T-helper 1 cell treated with Interleukin-12 subunit alpha and Interleukin-12 subunit beta and Interleukin-4 antibody, amounts not matched to agents 30 ng/mL and 1 ng/mL, for 36 hours (primary cell): ENCODE data around the gene PDP2. TPM values are rescaled to one million over a fixed set of nuclear protein-coding genes. Genes with fewer than 3 reads are reported as not detected.

Experiments
- intact Hi-C: fragments of 100-400 bp; cut with micrococcal nuclease; formaldehyde crosslinking; loops from one replicate; pipeline ENCODE4 v1.15.1; 2024
- total RNA-seq: library from RNA; stranded (reverse); gene quantifications from 2 replicates; pipeline ENCODE4 v1.2.3, GENCODE V29; 2022

Gene PDP2
- total RNA-seq: 30.8 and 32.6 TPM in 2 replicates

DNA sequence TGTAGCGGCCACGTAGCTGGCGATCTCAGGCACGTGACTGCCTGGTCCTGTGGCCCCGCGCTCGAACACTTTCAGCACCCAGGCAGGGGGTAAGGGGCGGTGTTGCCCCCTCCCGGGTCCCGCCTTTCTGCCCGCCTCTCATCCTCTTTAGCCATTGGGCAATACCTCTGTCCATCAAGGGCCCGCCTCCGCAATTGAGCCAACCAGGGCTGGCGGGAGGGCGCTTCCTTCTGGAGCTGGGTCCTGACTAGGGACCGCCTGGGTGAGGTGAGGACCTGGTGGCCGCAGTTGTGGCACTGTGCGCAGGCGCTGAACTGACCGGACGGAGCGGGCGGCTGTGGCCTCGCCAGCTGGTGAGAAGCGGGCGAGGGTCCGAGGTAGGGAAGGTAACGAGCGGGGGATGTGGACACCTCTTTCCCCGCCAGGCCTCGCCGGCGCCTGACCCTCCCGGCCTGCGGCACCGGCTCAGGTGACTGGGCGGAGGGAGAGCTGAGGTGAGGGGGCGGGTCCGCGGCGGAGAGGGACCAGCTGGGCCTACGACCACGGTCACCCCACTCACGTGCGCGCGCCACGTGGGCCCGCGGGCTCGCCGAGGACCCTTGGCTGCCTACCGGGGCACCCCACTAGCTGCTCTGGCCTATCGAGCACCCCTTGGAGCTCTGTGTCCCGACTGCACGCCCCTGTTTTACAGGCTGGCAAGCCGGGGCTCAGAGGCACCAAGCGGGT is at the start of gene PDP2:
TSS of gene PDP2 (plus strand) at position 228 of the 726 bp plus-strand sequence. CDS start 3,770 bp downstream, outside the sequence.
- intact Hi-C loops: loop anchor here (1.0 to 5.0 kb wide), 6 partner anchors 7 to 367 kb away; partner anchors contain the start of genes CES2, CIAO2B, FHOD1 and MATCAP1

- intact Hi-C loops: loop anchor here (5.0 kb wide), 1 partner anchor 95 kb away; the partner anchor contains the start of gene RRAD
These were observed 48.1 kb upstream of the PDP2 start for GRCh38 chr16:66832190-66832589.

DNA sequence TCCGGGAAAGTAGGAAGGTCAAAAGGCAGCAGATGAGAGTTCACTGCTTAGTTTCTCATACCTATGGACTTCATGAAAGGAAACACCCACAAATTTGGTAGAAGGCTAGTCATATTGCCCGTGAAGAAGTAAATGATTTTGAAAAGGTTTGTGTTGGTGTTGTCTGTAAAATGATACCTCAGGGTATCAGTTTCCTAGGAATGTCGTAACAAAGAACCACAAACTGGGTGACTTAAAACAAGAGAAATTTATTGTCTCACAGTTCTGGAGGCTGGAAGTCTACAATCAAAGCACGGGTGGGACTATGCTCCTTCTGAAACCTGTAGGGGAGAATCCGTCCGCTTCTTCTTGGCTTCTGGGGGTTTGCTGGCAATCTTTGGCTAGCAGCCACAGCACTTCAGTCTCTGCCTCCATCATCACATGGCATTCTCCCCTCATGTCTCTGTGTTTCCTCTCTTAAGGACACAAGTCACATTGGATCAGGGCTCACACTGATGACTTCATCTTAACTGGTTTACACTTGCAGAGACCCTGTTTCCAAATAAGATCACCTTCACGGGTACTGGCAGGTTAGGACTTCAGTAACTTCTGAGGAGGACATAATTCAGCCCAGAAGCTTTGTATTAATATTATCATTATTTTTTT is 47.5 kb upstream of the PDP2 start:
- intact Hi-C loops: loop anchor here (5.0 kb wide), 1 partner anchor 95 kb away; the partner anchor contains the start of gene RRAD

- intact Hi-C loops: loop anchor here (5.0 kb wide), 1 partner anchor 93 kb away; the partner anchor contains the start of gene RRAD
These were observed 45.6 kb upstream of the PDP2 start for GRCh38 chr16:66834746-66835145.

DNA sequence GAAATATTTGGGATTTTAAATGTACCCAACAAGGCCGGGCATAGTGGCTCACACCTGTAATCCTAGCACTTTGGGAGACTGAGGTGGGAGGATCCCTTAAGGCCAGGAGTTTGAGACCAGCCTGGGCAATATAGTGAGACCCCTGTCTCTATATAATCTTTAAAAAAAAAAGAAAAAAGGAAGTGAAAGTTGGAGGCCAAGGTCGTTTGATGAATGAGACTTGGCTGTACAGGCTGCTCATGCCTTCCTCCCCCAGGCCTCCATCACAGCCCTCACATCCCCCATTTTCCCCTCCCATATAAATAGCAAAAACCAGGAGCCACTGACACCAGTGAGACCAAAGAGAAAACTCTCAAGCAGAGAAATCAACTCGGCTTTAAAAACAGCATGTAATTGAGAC is 39.4 kb upstream of the PDP2 start:
- intact Hi-C loops: no loop called here

GRCh38 chr16:66841366-66841765 is 38.9 kb upstream of the PDP2 start:
- intact Hi-C loops: no loop called here

DNA sequence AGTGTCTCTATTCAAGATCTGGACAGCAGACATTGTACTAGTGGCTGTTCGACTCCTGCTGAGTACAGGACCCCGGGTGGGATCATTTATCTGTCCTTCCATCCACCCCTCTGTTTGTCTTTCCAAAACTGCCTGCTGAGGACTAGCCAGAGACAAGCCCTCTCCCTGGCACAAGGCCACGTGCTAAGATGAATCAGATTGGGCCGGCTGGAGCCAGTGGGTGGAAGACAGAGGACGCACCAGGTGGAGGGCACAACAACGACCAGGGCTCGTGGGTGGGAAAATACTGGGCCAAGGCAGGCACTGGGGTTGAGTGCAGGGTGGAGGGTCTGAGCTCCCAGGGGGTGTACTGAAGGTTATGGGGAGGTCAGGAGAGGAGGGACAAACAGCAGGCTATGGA is 37.5 kb upstream of the PDP2 start:
- intact Hi-C loops: no loop called here

DNA sequence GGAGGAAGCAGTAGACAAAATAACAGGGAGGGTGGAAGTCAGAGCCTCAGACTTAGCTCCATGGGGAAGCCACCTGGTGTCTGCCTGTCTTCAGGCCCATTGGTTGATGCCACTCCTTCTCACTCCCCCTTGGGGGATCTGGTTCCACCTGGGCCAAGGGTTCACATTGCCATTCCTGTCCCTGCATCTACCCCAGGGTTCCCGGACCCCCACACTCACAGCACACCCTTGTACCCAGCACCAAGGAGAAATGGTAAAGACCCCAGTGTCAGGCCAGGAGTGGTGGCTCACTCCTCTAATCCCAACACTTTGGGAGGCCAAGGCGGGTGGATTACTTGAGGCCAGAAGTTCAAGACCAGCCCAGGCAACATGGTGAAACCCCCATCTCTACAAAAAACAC is 37.1 kb upstream of the PDP2 start:
- intact Hi-C loops: no loop called here

GRCh38 chr16:66844009-66844341 is 36.3 kb upstream of the PDP2 start:
- intact Hi-C loops: no loop called here

- intact Hi-C loops: no loop called here
These were observed 35.8 kb upstream of the PDP2 start, which contains the start of gene CA7 for GRCh38 chr16:66844342-66845079. TSS of gene CA7 (plus strand) at chr16:66844414. CDS start at chr16:66844488, 74 bp downstream.

GRCh38 chr16:66845080-66845410 is 35.3 kb upstream of the PDP2 start:
- intact Hi-C loops: no loop called here

DNA sequence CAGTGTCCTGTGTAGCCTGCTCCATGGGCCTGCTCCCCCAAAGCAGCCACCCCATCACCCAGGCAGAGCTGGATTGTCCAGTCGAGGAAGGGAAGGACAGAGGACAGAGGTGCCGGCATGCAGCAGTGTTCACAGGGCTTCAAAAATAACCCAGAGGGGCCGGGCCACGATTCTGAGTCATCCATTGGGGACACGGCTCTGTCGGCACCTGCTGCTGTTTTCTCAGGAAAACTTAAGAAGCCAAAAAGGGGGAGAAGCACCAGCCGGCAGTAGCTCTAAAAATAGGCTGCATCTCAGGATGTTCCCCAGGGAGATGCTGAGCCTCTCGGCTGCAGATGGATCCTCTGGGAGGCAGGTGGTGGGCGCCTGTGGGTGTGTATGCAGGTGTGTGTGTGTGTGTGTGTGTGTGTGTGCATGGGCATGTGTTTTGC is 34.5 kb upstream of the PDP2 start:
- intact Hi-C loops: no loop called here

GRCh38 chr16:66846266-66846665 is 34.0 kb upstream of the PDP2 start:
- intact Hi-C loops: no loop called here

GRCh38 chr16:66846831-66847230 is 33.5 kb upstream of the PDP2 start:
- intact Hi-C loops: no loop called here

- intact Hi-C loops: no loop called here
These were observed 32.7 kb upstream of the PDP2 start for GRCh38 chr16:66847533-66848067.

- intact Hi-C loops: no loop called here
These were observed 32.1 kb upstream of the PDP2 start for GRCh38 chr16:66848172-66848571.

DNA sequence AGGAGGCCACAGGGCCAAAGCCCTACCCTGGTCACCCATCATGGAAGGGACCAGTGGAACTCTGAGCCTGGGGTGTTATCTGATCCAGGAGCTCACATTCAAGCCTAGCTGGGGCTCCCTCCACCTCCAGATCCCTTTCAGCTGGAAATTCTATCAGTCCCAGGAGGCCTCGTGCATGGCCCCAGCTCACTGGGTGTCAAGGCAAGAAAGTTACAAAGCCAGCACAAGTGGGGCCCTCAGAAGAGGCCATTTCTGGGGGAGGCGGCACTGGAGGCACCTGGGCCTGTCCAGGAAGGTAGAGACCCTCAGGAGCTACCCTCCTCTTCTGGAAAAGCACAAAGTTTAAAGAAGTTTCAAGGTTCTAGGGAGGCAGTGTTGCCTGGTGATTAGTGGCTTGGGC is 31.3 kb upstream of the PDP2 start:
- intact Hi-C loops: no loop called here

GRCh38 chr16:66849549-66849948 is 30.8 kb upstream of the PDP2 start:
- intact Hi-C loops: no loop called here

GRCh38 chr16:66850115-66850815 is 30.1 kb upstream of the PDP2 start:
- intact Hi-C loops: no loop called here

DNA sequence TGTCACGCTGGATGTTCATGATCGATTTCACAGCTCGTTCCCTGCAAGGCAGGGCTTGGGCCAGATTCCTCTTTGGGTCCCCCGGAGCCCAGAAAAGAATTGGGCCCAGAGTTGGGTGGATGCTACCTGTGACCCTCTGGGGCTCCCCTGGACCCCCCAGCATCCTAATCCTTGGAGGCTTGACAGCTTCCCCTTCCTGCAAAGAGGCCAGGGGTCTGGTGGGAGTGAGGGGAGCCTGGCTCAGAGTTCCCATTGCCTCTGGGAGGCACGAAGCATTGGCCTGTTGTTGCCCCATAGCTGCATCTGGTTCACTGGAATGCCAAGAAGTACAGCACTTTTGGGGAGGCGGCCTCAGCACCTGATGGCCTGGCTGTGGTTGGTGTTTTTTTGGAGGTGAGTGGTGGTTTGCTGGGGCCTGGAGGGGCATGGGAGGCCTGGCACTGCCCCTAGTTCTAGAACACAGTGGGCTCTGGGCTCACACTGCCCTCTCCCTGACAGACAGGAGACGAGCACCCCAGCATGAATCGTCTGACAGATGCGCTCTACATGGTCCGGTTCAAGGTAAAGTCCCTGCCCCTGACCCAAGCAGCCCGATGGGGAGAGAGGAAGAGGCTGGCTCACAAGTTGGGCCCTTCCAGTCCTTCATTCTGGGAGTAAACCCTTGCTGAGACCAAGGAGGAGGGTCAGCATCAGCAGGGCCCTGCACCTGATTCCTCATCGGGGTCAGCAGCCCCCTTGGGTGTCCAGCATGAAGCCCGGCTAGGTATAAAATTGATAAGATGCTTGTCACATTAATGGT is 28.9 kb upstream of the PDP2 start:
- intact Hi-C loops: no loop called here
